HEK293T (cell line): ENCODE results near the gene PCDH1.

Experiments
- FOXM1 ChIP-seq: fragments of 450-650 bp; IDR thresholded peaks from 2 replicates; pipeline ENCODE4 v1.6.1; 2017; ENCODE audit warnings: mild to moderate bottlenecking, borderline replicate concordance
- PKNOX1 ChIP-seq: fragments of 450-650 bp; IDR thresholded peaks from 2 replicates; pipeline ENCODE4 v1.6.1; 2016
- SP1 ChIP-seq: fragments of 450-650 bp; IDR thresholded peaks from 2 replicates; pipeline ENCODE4 v1.6.1; 2017

- no peak for TF ChIP-seq SP1
- no peak for TF ChIP-seq FOXM1
- no peak for TF ChIP-seq PKNOX1
Observed at GRCh38 chr5:141850786-141851185, 27.4 kb downstream of the PCDH1 start.
